Neuronal stem cell (in vitro differentiated cells): ENCODE data around the gene FBXO47.

ENCODE experiments used
- DNase-seq: peaks from one replicate; pipeline ENCODE4 v3.0.0-alpha.2; 2013; ENCODE audit warnings: low spot score
- H2AFZ ChIP-seq: one replicate; pipeline ENCODE4 v1.6.1; 2013; ENCODE audit warnings: mild to moderate bottlenecking, low read length, inconsistent platforms
- H2AK5ac ChIP-seq: 2 replicates; pipeline ENCODE4 v1.6.1; 2013; ENCODE audit warnings: low read depth, mild to moderate bottlenecking, inconsistent platforms, low read length, moderate library complexity, mixed read lengths
- H2BK120ac ChIP-seq: 2 replicates; pipeline ENCODE4 v1.6.1; 2013; ENCODE audit warnings: low read depth, mild to moderate bottlenecking, inconsistent platforms, low read length, moderate library complexity, mixed read lengths
- H2BK12ac ChIP-seq: one replicate; pipeline ENCODE4 v1.6.1; 2013; ENCODE audit warnings: low read length, inconsistent platforms
- H2BK15ac ChIP-seq: 2 replicates; pipeline ENCODE4 v1.6.1; 2013; ENCODE audit warnings: mild to moderate bottlenecking, low read length, inconsistent platforms, mixed read lengths
- H2BK5ac ChIP-seq: one replicate; pipeline ENCODE4 v1.6.1; 2013; ENCODE audit warnings: inconsistent platforms, mild to moderate bottlenecking, low read length, moderate library complexity
- H3K14ac ChIP-seq: one replicate; pipeline ENCODE4 v1.6.1; 2013; ENCODE audit warnings: low read length, inconsistent platforms
- H3K18ac ChIP-seq: 2 replicates; pipeline ENCODE4 v1.6.1; 2013; ENCODE audit warnings: low read length, inconsistent platforms
- H3K23ac ChIP-seq: 2 replicates; pipeline ENCODE4 v1.6.1; 2013; ENCODE audit warnings: low read depth, mild to moderate bottlenecking, mixed read lengths, low read length, inconsistent platforms; ENCODE audit not compliant: poor library complexity
- H3K27ac ChIP-seq: replicated peaks from 3 replicates; pipeline ENCODE4 v1.5.1; 2013; ENCODE audit warnings: low read length, inconsistent platforms
- H3K27me3 ChIP-seq, 3 experiments: 2 replicates each; pipeline ENCODE4 v1.6.1; 2013; ENCODE audit warnings: low read length in 3 of 3, mild to moderate bottlenecking in 2 of 3, inconsistent platforms in 1 of 3, low read depth in 1 of 3, mixed read lengths in 1 of 3, moderate library complexity in 1 of 3; ENCODE audit not compliant: control insufficient read depth in 3 of 3, insufficient read depth in 3 of 3
- H3K36me3 ChIP-seq, 2 donors: replicated peaks in 1 of 2; 2 replicates each; pipeline ENCODE4 v1.6.1; 2013; ENCODE audit warnings: low read length in 2 of 2; ENCODE audit not compliant: control insufficient read depth in 2 of 2, insufficient read depth in 2 of 2
- H3K4ac ChIP-seq: 2 replicates; pipeline ENCODE4 v1.6.1; 2013; ENCODE audit warnings: inconsistent platforms, mild to moderate bottlenecking, low read length, moderate library complexity
- H3K4me1 ChIP-seq, 2 donors: 1 replicate in 1 of 2; 2 replicates in 1 of 2; pipeline ENCODE4 v1.6.1; 2013; ENCODE audit warnings: low read length in 2 of 2, low read depth in 1 of 2; ENCODE audit not compliant: control insufficient read depth in 2 of 2, insufficient read depth in 1 of 2
- H3K4me2 ChIP-seq: one replicate; pipeline ENCODE4 v1.6.1; 2013; ENCODE audit warnings: mild to moderate bottlenecking, low read length, inconsistent platforms; ENCODE audit not compliant: insufficient read depth, poor library complexity, severe bottlenecking
- H3K4me3 ChIP-seq, 2 donors: 2 replicates each; pipeline ENCODE4 v1.5.1; 2013; ENCODE audit warnings: low read length in 2 of 2, mild to moderate bottlenecking in 2 of 2, inconsistent platforms in 1 of 2, moderate library complexity in 1 of 2
- H3K79me1 ChIP-seq: one replicate; pipeline ENCODE4 v1.6.1; 2013; ENCODE audit warnings: low read depth, mild to moderate bottlenecking, inconsistent platforms, low read length, moderate library complexity
- H3K9ac ChIP-seq: one replicate; pipeline ENCODE4 v1.6.1; 2013; ENCODE audit warnings: mild to moderate bottlenecking, low read depth, low read length, inconsistent platforms; ENCODE audit not compliant: poor library complexity
- H3K9me3 ChIP-seq, 2 donors: replicated peaks in 1 of 2; 2 replicates each; pipeline versions ENCODE3 to v1.6.1; 2013; ENCODE audit warnings: low read length in 2 of 2, mild to moderate bottlenecking in 2 of 2, inconsistent platforms in 1 of 2, low read depth in 1 of 2, mixed read lengths in 1 of 2, moderate library complexity in 1 of 2; ENCODE audit not compliant: control insufficient read depth in 2 of 2, insufficient read depth in 1 of 2
- H4K8ac ChIP-seq: one replicate; pipeline ENCODE4 v1.6.1; 2013; ENCODE audit warnings: low read depth, mild to moderate bottlenecking, inconsistent platforms, low read length, moderate library complexity
- H4K91ac ChIP-seq: one replicate; pipeline ENCODE4 v1.6.1; 2013; ENCODE audit warnings: low read length, low read depth, mild to moderate bottlenecking, inconsistent platforms; ENCODE audit not compliant: poor library complexity
- WGBS, 2 donors: extraction: QIAGEN DNeasy Blood & Tissue Kit; methylation state at CpG; one replicate each; pipeline ENCODE4 v1.1.7; 2013; ENCODE audit warnings: missing lambda C conversion rate in 2 of 2, mixed read lengths in 1 of 2; ENCODE audit not compliant: insufficient read length in 2 of 2, insufficient replicate concordance in 1 of 2; ENCODE audit errors: extremely low coverage in 2 of 2; 5-methylcytosine and 5-hydroxymethylcytosine counted together

FBXO47 gene

GRCh38 chr17:38919316-38920078, 47.7 kb downstream of the FBXO47 start:
- Histone ChIP-seq H3K4ac (no peak overlapping the region), H2BK15ac (no peak overlapping the region), H3K18ac (no peak overlapping the region), H3K27me3 (no peaks in the 10 kb centered on the region), H3K14ac (no peak overlapping the region), H2BK12ac (no peak overlapping the region), H3K4me2 (no peak overlapping the region), H2BK5ac (no peak overlapping the region), H4K8ac (no peak overlapping the region), H3K27ac (no peak overlapping the region), H4K91ac (no peak overlapping the region), H3K9ac (peak overlapping the region; percentile 15), H2BK120ac (no peak overlapping the region), H2AK5ac (no peak overlapping the region), H3K4me1 (peaks cover 7 to 12% of the 10 kb centered on the region in 2 donors), H3K36me3 (peaks cover 18 to 57% of the 10 kb centered on the region in 2 donors), H3K9me3 (no peaks in the 10 kb centered on the region), H3K79me1 (peaks cover 2% of the 10 kb centered on the region), H2AFZ (no peak overlapping the region), H3K4me3 (no peak overlapping the region), H3K23ac (no peak overlapping the region)
- no CpG with 5 or more reads among the region's 16 CpGs for WGBS, 2 donors
- DNase-seq, result no peak

GRCh38 chr17:38918916-38919315, 48.3 kb downstream of the FBXO47 start:
- peaks cover 20 to 63% of the 10 kb centered on the region in 2 donors for H3K36me3 ChIP-seq
- no peak overlapping the region for H3K9ac ChIP-seq
- no CpG with 5 or more reads among the region's 5 CpGs for WGBS, 2 donors

GRCh38 chr17:38918129-38918913, 48.9 kb downstream of the FBXO47 start:
- peaks cover 2% of the 10 kb centered on the region for H3K79me1 ChIP-seq
- H3K27me3 ChIP-seq, result no peaks in the 10 kb centered on the region
- no peak overlapping the region for H3K27ac ChIP-seq
- DNase-seq, result no peak
- no peak overlapping the region for H2BK12ac ChIP-seq
- no CpG with 5 or more reads among the region's 37 CpGs for WGBS, 2 donors
- no peak overlapping the region for H2BK120ac ChIP-seq
- peak overlapping the region; percentile 81 for H3K18ac ChIP-seq
- H2AK5ac ChIP-seq, result no peak overlapping the region
- peak overlapping the region; percentile 9 for H3K9ac ChIP-seq
- no peak overlapping the region for H2AFZ ChIP-seq
- H2BK15ac ChIP-seq, result no peak overlapping the region
- H3K4ac ChIP-seq, result no peak overlapping the region
- no peak overlapping the region for H2BK5ac ChIP-seq
- no peak overlapping the region for H3K4me3 ChIP-seq
- H3K23ac ChIP-seq, result no peak overlapping the region
- no peak overlapping the region for H3K4me2 ChIP-seq
- no peak overlapping the region for H4K91ac ChIP-seq
- no peak overlapping the region for H3K14ac ChIP-seq
- H3K9me3 ChIP-seq, result no peaks in the 10 kb centered on the region
- H4K8ac ChIP-seq, result no peak overlapping the region
- H3K36me3 ChIP-seq, result peaks cover 21 to 65% of the 10 kb centered on the region in 2 donors
- H3K4me1 ChIP-seq, result peaks cover 7 to 12% of the 10 kb centered on the region in 2 donors

More at GRCh38 chr17:38918916-38919315, 48.3 kb downstream of the FBXO47 start:
- Histone ChIP-seq H2AFZ (no peak overlapping the region), H2AK5ac (no peak overlapping the region), H2BK15ac (no peak overlapping the region), H2BK120ac (no peak overlapping the region), H3K79me1 (peaks cover 2% of the 10 kb centered on the region), H3K4ac (no peak overlapping the region), H4K8ac (no peak overlapping the region), H3K9me3 (no peaks in the 10 kb centered on the region), H3K4me3 (no peak overlapping the region), H2BK12ac (no peak overlapping the region), H3K18ac (no peak overlapping the region), H3K27me3 (no peaks in the 10 kb centered on the region), H3K4me1 (peaks cover 7 to 12% of the 10 kb centered on the region in 2 donors), H3K23ac (no peak overlapping the region), H3K27ac (no peak overlapping the region), H4K91ac (no peak overlapping the region), H3K14ac (no peak overlapping the region), H2BK5ac (no peak overlapping the region), H3K4me2 (no peak overlapping the region)
- DNase-seq, result no peak

GRCh38 chr17:38917259-38917658, 49.9 kb downstream of the FBXO47 start:
- no peak overlapping the region for H3K27ac ChIP-seq
- peaks cover 0 to 5% of the 10 kb centered on the region in 2 donors for H3K4me1 ChIP-seq
- WGBS, 2 donors, result no CpG with 5 or more reads among the region's 3 CpGs
- no peak overlapping the region for H4K91ac ChIP-seq
- H3K79me1 ChIP-seq, result peaks cover 3% of the 10 kb centered on the region
- no peak overlapping the region for H3K18ac ChIP-seq
- no peak overlapping the region for H2AK5ac ChIP-seq
- H3K9ac ChIP-seq, result no peak overlapping the region
- no peak overlapping the region for H3K4me3 ChIP-seq
- H3K27me3 ChIP-seq, result no peaks in the 10 kb centered on the region
- H3K23ac ChIP-seq, result no peak overlapping the region
- H2BK5ac ChIP-seq, result no peak overlapping the region
- H4K8ac ChIP-seq, result no peak overlapping the region
- H3K4me2 ChIP-seq, result no peak overlapping the region
- H3K4ac ChIP-seq, result no peak overlapping the region
- H2AFZ ChIP-seq, result no peak overlapping the region
- no peaks in the 10 kb centered on the region for H3K9me3 ChIP-seq
- no peak for DNase-seq
- no peak overlapping the region for H2BK120ac ChIP-seq
- no peak overlapping the region for H2BK12ac ChIP-seq
- no peak overlapping the region for H2BK15ac ChIP-seq
- H3K14ac ChIP-seq, result no peak overlapping the region
- peaks cover 22 to 75% of the 10 kb centered on the region in 2 donors for H3K36me3 ChIP-seq
